PC-3 (cell line): ENCODE measurements around the gene ADARB2. TPM values are rescaled to one million over a fixed set of nuclear protein-coding genes. Genes with fewer than 3 reads are reported as not detected.

ENCODE experiments used
- ATAC-seq: fragments of 200-7000 bp; cut with Tn5 transposase; 2 replicates; pipeline ENCODE4 v1.9.1; 2020; ENCODE audit warnings: mild to moderate bottlenecking, moderate library complexity
- BruUV-seq: library from RNA; stranded (reverse); fragments of 400-500 nt; replicated peaks from 2 replicates; lab custom pipeline; 2021; lab: Mats Ljungman, UMichigan
- CTCF ChIA-PET: fragments of 300-600 bp; sonication (Branson Sonifier 250); formaldehyde crosslinking; loops from one replicate; lab custom pipeline; 2022; ENCODE audit warnings: antibody characterized with exemption; lab: Charles Lee
- POLR2A ChIA-PET: fragments of 300-600 bp; sonication (Branson Sonifier 250); formaldehyde crosslinking; loops from one replicate; lab custom pipeline; 2022; ENCODE audit warnings: antibody characterized with exemption; ENCODE audit not compliant: unreplicated experiment; lab: Charles Lee
- DNase-seq: peaks from one replicate; pipeline ENCODE4 v3.0.0-alpha.2; 2015
- H2AFZ ChIP-seq: fragments of 300-600 bp; sonication (generic); 2 replicates; pipeline ENCODE4 v1.6.0; 2016; ENCODE audit warnings: antibody characterized with exemption, low read length
- H3F3A ChIP-seq: fragments of 300-600 bp; sonication (generic); one replicate; pipeline ENCODE4 v1.6.0; 2017; ENCODE audit warnings: antibody characterized with exemption, low read length, control low read depth, mild to moderate bottlenecking; ENCODE audit not compliant: unreplicated experiment
- H3K27ac ChIP-seq: fragments of 300-600 bp; sonication (generic); 2 replicates; pipeline ENCODE4 v1.5.1; 2016; ENCODE audit warnings: mild to moderate bottlenecking, low read length
- H3K27me3 ChIP-seq: fragments of 300-600 bp; sonication (generic); 2 replicates; pipeline ENCODE4 v1.6.1; 2016; ENCODE audit warnings: low read length, mixed read lengths
- H3K36me3 ChIP-seq: fragments of 300-600 bp; sonication (generic); 2 replicates; pipeline ENCODE4 v1.6.1; 2016; ENCODE audit warnings: low read depth, mixed run types, low read length, mixed read lengths
- H3K4me1 ChIP-seq: fragments of 300-600 bp; sonication (generic); 2 replicates; pipeline ENCODE4 v1.5.1; 2016; ENCODE audit warnings: low read length; ENCODE audit not compliant: insufficient read depth
- H3K4me2 ChIP-seq: fragments of 300-600 bp; sonication (generic); 2 replicates; pipeline ENCODE4 v1.6.0; 2016; ENCODE audit warnings: low read length
- H3K4me3 ChIP-seq: fragments of 300-600 bp; sonication (generic); 2 replicates; pipeline ENCODE4 v1.5.1; 2016; ENCODE audit warnings: mild to moderate bottlenecking, low read length, mixed read lengths
- H3K79me2 ChIP-seq: fragments of 300-600 bp; sonication (generic); 2 replicates; pipeline ENCODE4 v1.6.1; 2017; ENCODE audit warnings: low read length, mixed read lengths
- H3K9ac ChIP-seq: fragments of 300-600 bp; sonication (generic); 2 replicates; pipeline ENCODE4 v1.6.0; 2016; ENCODE audit warnings: mild to moderate bottlenecking, low read length
- H3K9me2 ChIP-seq: fragments of 300-600 bp; sonication (generic); replicated peaks from 2 replicates; pipeline ENCODE4 v1.6.1; 2016; ENCODE audit warnings: mixed run types, low read length, mixed read lengths
- H3K9me3 ChIP-seq: fragments of 300-600 bp; sonication (generic); 2 replicates; pipeline ENCODE4 v1.6.1; 2016; ENCODE audit warnings: low read length, mixed read lengths
- H4K20me1 ChIP-seq: fragments of 300-600 bp; sonication (generic); 2 replicates; pipeline ENCODE4 v1.6.1; 2016; ENCODE audit warnings: low read length, mixed read lengths
- EZH2 ChIP-seq: fragments of 300-600 bp; sonication (generic); IDR thresholded peaks from one replicate; pipeline ENCODE4 v1.6.1; 2017; ENCODE audit warnings: antibody characterized with exemption, mild to moderate bottlenecking, low read length; ENCODE audit not compliant: unreplicated experiment
- EZH2phosphoT487 ChIP-seq: fragments of 300-600 bp; sonication (generic); IDR thresholded peaks from 2 replicates; pipeline ENCODE4 v1.6.1; 2018; ENCODE audit warnings: mild to moderate bottlenecking, antibody characterized with exemption, low read length, borderline replicate concordance
- intact Hi-C: fragments of 100-400 bp; cut with micrococcal nuclease; formaldehyde crosslinking; loops from 2 replicates; pipeline ENCODE4 v1.9.0; 2023
- total RNA-seq: library from RNA; depleted of rRNA; stranded (reverse); fragments of >200 nt; gene quantifications from 2 replicates; pipeline ENCODE4 v1.2.3, GENCODE V29; 2014
- TF ChIP-seq, protein P1 (sequence below): fragments of 300-600 bp; sonication (generic); conservative IDR thresholded peaks from 2 replicates; pipeline ENCODE4 v1.5.1; 2017; ENCODE audit warnings: antibody characterized with exemption, low read depth, mild to moderate bottlenecking, low read length

The ADARB2 gene
- total RNA-seq, 1 experiment from 2014 or later = not detected

DNA sequence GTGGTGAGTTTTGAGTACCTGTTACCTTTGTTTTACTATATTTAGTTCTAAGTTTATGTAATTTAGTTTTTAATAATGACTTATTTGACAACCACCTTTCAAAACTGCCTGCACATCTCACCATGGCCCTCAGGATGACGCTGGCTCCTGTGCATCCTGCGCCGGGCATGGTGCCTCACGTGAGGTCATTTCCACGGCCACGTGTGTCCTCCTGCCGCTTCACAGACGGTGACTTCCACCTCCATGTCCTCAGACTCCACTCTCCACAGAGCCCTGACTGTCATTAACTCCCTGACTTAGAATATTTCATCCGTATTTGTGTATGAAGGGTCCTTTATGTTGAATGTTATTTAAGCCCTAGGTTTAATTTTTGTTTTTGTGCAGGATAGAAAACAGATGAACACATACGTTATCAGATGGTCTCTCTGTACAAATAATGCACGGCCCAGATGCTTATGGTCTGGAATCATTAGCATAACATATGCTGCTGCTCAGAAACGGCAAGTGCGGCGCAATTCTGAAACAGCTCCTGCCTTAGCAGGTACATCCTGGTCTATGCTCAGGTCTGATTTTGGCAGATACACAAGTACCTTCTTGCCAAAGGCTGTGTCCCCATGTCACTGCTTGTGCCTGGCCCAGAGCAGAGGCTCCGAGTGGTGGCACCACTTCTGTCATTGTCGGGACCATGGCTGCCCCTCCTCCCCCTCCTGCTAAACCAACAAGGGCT lies 525.3 kb downstream of the ADARB2 start:
- Histone ChIP-seq H3K4me2 (no peak overlapping the region), H3K9me2 (no peaks in the 10 kb centered on the region), H3K27ac (no peak overlapping the region), H3F3A (no peaks in the 10 kb centered on the region), H3K27me3 (no peaks in the 10 kb centered on the region), H4K20me1 (no peaks in the 10 kb centered on the region), H3K79me2 (no peaks in the 10 kb centered on the region), H3K9ac (no peak overlapping the region), H3K4me1 (no peaks in the 10 kb centered on the region), H3K4me3 (no peak overlapping the region), H3K9me3 (no peaks in the 10 kb centered on the region), H3K36me3 (no peaks in the 10 kb centered on the region), H2AFZ (no peak overlapping the region)
- ChIA-PET POLR2A (no interaction called here), CTCF (no interaction called here)
- DNase-seq = no peak
- no peak for ATAC-seq
- TF ChIP-seq EZH2 = no peak
- TF ChIP-seq, protein P1, sequence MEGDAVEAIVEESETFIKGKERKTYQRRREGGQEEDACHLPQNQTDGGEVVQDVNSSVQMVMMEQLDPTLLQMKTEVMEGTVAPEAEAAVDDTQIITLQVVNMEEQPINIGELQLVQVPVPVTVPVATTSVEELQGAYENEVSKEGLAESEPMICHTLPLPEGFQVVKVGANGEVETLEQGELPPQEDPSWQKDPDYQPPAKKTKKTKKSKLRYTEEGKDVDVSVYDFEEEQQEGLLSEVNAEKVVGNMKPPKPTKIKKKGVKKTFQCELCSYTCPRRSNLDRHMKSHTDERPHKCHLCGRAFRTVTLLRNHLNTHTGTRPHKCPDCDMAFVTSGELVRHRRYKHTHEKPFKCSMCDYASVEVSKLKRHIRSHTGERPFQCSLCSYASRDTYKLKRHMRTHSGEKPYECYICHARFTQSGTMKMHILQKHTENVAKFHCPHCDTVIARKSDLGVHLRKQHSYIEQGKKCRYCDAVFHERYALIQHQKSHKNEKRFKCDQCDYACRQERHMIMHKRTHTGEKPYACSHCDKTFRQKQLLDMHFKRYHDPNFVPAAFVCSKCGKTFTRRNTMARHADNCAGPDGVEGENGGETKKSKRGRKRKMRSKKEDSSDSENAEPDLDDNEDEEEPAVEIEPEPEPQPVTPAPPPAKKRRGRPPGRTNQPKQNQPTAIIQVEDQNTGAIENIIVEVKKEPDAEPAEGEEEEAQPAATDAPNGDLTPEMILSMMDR = no peak
- TF ChIP-seq EZH2phosphoT487 = no peak
- intact Hi-C loops = no loop called here
- no TSS peak for BruUV-seq

DNA sequence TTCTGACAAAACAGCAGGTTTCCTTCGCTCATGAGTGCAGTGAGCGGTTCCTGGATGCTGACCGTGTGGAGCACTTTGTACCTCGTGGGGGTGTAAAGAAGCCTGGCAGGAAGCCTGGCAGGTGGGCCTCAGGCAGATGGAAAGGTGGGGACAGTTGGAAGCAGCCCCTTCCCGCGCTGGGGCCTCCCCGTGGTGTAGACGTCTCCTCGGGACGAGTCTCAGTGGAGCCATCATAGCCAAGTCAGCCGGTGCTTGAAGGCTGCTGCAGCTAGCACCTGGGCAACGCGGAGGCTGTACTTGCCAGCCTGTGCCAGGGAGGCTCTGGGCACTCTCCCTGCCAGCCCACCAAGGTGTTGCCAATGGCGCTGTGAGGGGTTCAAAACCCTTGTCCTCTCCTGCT lies 526.7 kb downstream of the ADARB2 start:
- intact Hi-C loops = no loop called here

More for the DNA sequence above, 526.7 kb downstream of the ADARB2 start:
- ATAC-seq = no peak
- TF ChIP-seq, protein P1 = no peak
- TF ChIP-seq EZH2phosphoT487 = no peak
- no peak for TF ChIP-seq EZH2
- Histone ChIP-seq H2AFZ (no peak overlapping the region), H3K27ac (no peak overlapping the region), H3K9me2 (no peaks in the 10 kb centered on the region), H3F3A (no peaks in the 10 kb centered on the region), H3K4me1 (no peaks in the 10 kb centered on the region), H3K27me3 (no peaks in the 10 kb centered on the region), H4K20me1 (no peaks in the 10 kb centered on the region), H3K4me2 (no peak overlapping the region), H3K9ac (no peak overlapping the region), H3K4me3 (no peak overlapping the region), H3K36me3 (no peaks in the 10 kb centered on the region), H3K79me2 (no peaks in the 10 kb centered on the region), H3K9me3 (no peaks in the 10 kb centered on the region)
- DNase-seq = no peak
- ChIA-PET CTCF (no interaction called here), POLR2A (no interaction called here)
- BruUV-seq = no TSS peak
